Left lung (tissue), 10 donors: ENCODE data around the gene HSPA12A. TPM values are rescaled to one million over a fixed set of nuclear protein-coding genes. Genes with fewer than 3 reads are reported as not detected.

Experiments
- ATAC-seq: fragments of 200-7000 bp; cut with Tn5 transposase; one replicate; pipeline ENCODE4 v1.9.1; 2020; ENCODE audit warnings: moderate library complexity
- DNase-seq, 4 donors: peaks; one replicate each; pipeline ENCODE4 v3.0.0-alpha.2; 2013 to 2020
- H3K27ac ChIP-seq, 2 donors: fragments of 200-600 bp; sonication (generic) in 1 of 2; one replicate each; pipeline versions ENCODE4 v1.5.0 to v1.8.0; 2020 to 2021
- H3K27me3 ChIP-seq, 2 donors: fragments of 200-600 bp; sonication (generic) in 1 of 2; one replicate each; pipeline versions ENCODE4 v1.5.0 to v1.8.0; 2020 to 2021
- H3K36me3 ChIP-seq, 2 donors: fragments of 200-600 bp; sonication (generic) in 1 of 2; one replicate each; pipeline versions ENCODE4 v1.5.0 to v1.8.0; 2020 to 2021
- H3K4me1 ChIP-seq, 2 donors: fragments of 200-600 bp; one replicate each; pipeline ENCODE4 v1.8.0; 2021
- H3K4me3 ChIP-seq, 2 donors: fragments of 200-600 bp; sonication (generic) in 1 of 2; one replicate each; pipeline versions ENCODE4 v1.5.0 to v1.8.0; 2020 to 2021; ENCODE audit warnings: mild to moderate bottlenecking in 1 of 2
- H3K9me3 ChIP-seq, 2 donors: fragments of 200-600 bp; sonication (generic) in 1 of 2; one replicate each; pipeline versions ENCODE4 v1.5.0 to v1.8.0; 2020 to 2021
- CTCF ChIP-seq, 2 donors: fragments of 200-600 bp; sonication (generic) in 1 of 2; IDR thresholded peaks; one replicate each; pipeline versions ENCODE4 v1.5.0 to v1.8.0; 2021; ENCODE audit warnings: antibody characterized with exemption in 2 of 2
- intact Hi-C, 2 donors: fragments of 100-400 bp; cut with DNase I; formaldehyde crosslinking; loops; one replicate each; pipeline versions ENCODE4 v1.11.2 to v1.14.2; 2022
- polyA plus RNA-seq, 6 donors: library from polyadenylated mRNA; unstranded; fragments of 120-200 nt; gene quantifications; one replicate each; pipeline ENCODE4 v1.2.1, GENCODE V29; 2013; ENCODE audit not compliant: insufficient read length in 6 of 6
- total RNA-seq, 2 donors: library from RNA; stranded (reverse); fragmentation: NEBNext Ultra II Directional; extraction: Animal tissue kit (Norgen Biotek cat#: 25700); gene quantifications; one replicate each; pipeline ENCODE4 v1.2.1, GENCODE V29; 2021
- donor health status: DM: no; HTN: yes; CAD: no.
- donor health status: DM: no; HTN: no; CAD: no.

HSPA12A gene
- total and polyA plus RNA-seq, 8 donors: 9.1 to 13.5 (median 12.0) TPM

DNA sequence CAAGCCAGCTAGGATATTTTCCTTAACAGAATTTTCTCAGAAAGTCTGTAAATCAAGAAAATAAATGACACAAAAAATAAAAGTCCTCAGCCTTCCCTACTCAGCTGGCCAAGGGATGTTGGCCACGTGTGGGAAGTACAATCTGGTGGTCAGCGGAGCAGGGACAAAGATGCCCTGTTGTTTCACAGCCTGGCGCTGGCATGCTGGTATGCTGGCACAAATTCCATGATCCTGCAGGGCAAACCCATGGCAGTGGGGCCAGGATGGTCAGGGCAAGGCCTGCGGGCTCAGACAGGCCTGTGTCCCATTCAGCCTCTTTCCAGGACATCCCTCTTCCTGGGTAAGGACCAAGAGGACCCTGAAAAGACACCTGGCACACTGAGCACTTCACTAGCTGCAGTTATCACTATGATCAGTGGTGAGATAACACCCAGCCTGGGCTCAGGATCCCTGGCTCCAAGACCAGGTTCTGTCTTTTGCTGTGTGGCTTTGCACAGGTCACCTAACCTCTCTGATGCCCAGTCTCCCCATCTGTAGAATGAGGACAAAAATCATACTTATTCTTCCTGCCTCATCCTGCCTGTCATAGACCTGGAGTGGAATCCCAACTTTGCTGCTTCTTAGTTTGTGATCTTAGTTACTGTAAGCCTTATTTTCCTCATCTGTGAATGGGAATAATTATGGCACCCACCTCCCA lies 10.8 kb upstream of the HSPA12A start:
- Histone ChIP-seq H3K4me1 (no peaks in the 10 kb centered on the region), H3K27ac (no peak overlapping the region), H3K27me3 (peaks cover 0 to 4% of the 10 kb centered on the region in 2 donors), H3K4me3 (no peak overlapping the region), H3K9me3 (no peaks in the 10 kb centered on the region), H3K36me3 (no peaks in the 10 kb centered on the region)
- no peak for TF ChIP-seq CTCF (IDR thresholded peaks at IDR 0.05)
- no peak for ATAC-seq
- DNase-seq: no peak
- intact Hi-C loops: no loop called here

- TF ChIP-seq CTCF (IDR thresholded peaks at IDR 0.05): no peak
- no peak for DNase-seq
- H3K27me3 ChIP-seq: peaks cover 0 to 4% of the 10 kb centered on the region in 2 donors
- no peak overlapping the region for H3K27ac ChIP-seq
- no peaks in the 10 kb centered on the region for H3K36me3 ChIP-seq
- H3K9me3 ChIP-seq: no peaks in the 10 kb centered on the region
- ATAC-seq: no peak
- intact Hi-C loops: no loop called here
- H3K4me3 ChIP-seq: no peak overlapping the region
- H3K4me1 ChIP-seq: no peaks in the 10 kb centered on the region
Measured at GRCh38 chr10:116752563-116752962, 10.2 kb upstream of the HSPA12A start.

GRCh38 chr10:116748471-116748870 lies 6.1 kb upstream of the HSPA12A start:
- no peaks in the 10 kb centered on the region for H3K36me3 ChIP-seq
- H3K4me1 ChIP-seq: no peaks in the 10 kb centered on the region
- intact Hi-C loops: no loop called here
- H3K27me3 ChIP-seq: peaks cover 0 to 38% of the 10 kb centered on the region in 2 donors
- no peak overlapping the region for H3K4me3 ChIP-seq
- ATAC-seq: no peak
- DNase-seq: no peak
- no peaks in the 10 kb centered on the region for H3K9me3 ChIP-seq
- no peak overlapping the region for H3K27ac ChIP-seq
- TF ChIP-seq CTCF (IDR thresholded peaks at IDR 0.05): no peak

DNA sequence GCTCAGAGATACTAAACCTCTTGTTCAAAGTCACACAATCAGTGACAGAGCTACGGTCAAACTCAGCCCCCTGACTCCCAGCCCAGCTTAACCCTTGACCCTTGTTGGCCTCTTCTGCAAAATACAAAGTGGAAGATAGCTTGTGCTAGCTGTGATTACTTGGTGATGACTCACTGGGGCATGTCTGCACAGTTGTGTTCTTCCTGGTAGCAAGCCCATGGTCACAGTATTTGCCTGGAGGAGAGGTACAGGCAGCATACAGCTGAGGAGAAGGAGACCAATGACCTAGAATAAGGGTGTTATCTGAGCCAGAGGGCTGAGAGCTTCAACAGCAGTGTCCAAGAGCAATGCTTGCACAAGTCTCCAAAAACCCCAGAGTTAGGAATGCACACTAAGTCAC lies 5.7 kb upstream of the HSPA12A start:
- H3K36me3 ChIP-seq: no peaks in the 10 kb centered on the region
- H3K4me1 ChIP-seq: peaks cover 0 to 3% of the 10 kb centered on the region in 2 donors
- H3K4me3 ChIP-seq: no peak overlapping the region
- ATAC-seq: peak; percentile 22
- H3K9me3 ChIP-seq: no peaks in the 10 kb centered on the region
- no peak overlapping the region for H3K27ac ChIP-seq
- no peak for TF ChIP-seq CTCF (IDR thresholded peaks at IDR 0.05)
- no peak for DNase-seq
- H3K27me3 ChIP-seq: peaks cover 0 to 43% of the 10 kb centered on the region in 2 donors
- intact Hi-C loops: no loop called here

DNA sequence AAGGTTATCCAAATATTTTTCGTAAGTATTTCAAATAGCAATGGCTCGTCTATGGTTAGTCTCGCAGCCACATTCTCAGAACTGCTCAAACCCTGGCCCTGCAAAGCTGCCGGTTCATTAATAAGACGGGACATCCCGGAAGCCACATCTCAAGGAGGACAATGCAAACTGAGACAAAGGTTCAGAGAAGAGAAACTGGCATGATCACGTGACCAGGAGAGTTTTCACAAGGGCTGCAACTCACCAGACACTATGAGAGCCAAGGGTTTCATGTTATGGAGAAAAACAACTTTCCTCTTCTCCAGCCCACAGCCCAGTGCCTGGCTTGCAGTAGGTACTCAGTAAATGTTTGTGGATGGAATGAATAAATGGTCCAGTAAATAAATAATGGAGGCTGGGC lies 5.0 kb upstream of the HSPA12A start:
- Histone ChIP-seq H3K4me3 (no peak overlapping the region), H3K27ac (no peak overlapping the region), H3K4me1 (peaks cover 0 to 8% of the 10 kb centered on the region in 2 donors), H3K9me3 (no peaks in the 10 kb centered on the region), H3K36me3 (no peaks in the 10 kb centered on the region), H3K27me3 (peaks cover 0 to 50% of the 10 kb centered on the region in 2 donors)
- no peak for TF ChIP-seq CTCF (IDR thresholded peaks at IDR 0.05)
- DNase-seq (no peak), ATAC-seq (no peak)
- intact Hi-C loops: no loop called here
